Brain microvascular endothelial cell (primary cell): ENCODE results near the gene GPC5.

Source experiments
- DNase-seq: peaks from one replicate; pipeline ENCODE4 v3.0.0-alpha.2; 2020
- H3K27ac ChIP-seq: fragments of 250-450 bp; sonication (Bioruptor Pico); 2 replicates; pipeline ENCODE4 v1.5.1; 2020; ENCODE audit warnings: mild to moderate bottlenecking, moderate library complexity
- H3K27me3 ChIP-seq: fragments of 250-450 bp; sonication (Bioruptor Pico); replicated peaks from 2 replicates; pipeline ENCODE4 v1.5.1; 2020; ENCODE audit warnings: mild to moderate bottlenecking
- H3K36me3 ChIP-seq: fragments of 250-450 bp; sonication (Bioruptor Pico); replicated peaks from 2 replicates; pipeline ENCODE4 v1.5.1; 2020; ENCODE audit warnings: mild to moderate bottlenecking
- H3K4me3 ChIP-seq: 2 replicates; pipeline ENCODE4 v1.5.1; 2011; ENCODE audit warnings: low read depth, mild to moderate bottlenecking, control low read depth, low read length, moderate library complexity
- CTCF ChIP-seq: IDR thresholded peaks from 2 replicates; pipeline ENCODE4 v1.5.1; 2011; ENCODE audit warnings: low read depth, mild to moderate bottlenecking, moderate library complexity, low read length, control low read depth, inconsistent platforms; ENCODE audit errors: missing control alignments
- in situ Hi-C: cut with HindIII; loops from 2 replicates; pipeline ENCODE4 v1.10.0; 2017; ENCODE audit warnings: low sequenced_read_pairs, low pct_ligation_motif_present

GPC5 gene

GRCh38 chr13:91725646-91726045, 327.2 kb downstream of the GPC5 start:
- Histone ChIP-seq H3K27me3 (no peaks in the 10 kb centered on the region), H3K36me3 (no peaks in the 10 kb centered on the region), H3K27ac (no peak overlapping the region), H3K4me3 (no peak overlapping the region)
- in situ Hi-C loops = no loop called here
- TF ChIP-seq CTCF = no peak
- no peak for DNase-seq

GRCh38 chr13:91726671-91727070, 328.2 kb downstream of the GPC5 start:
- H3K27ac ChIP-seq = no peak overlapping the region
- DNase-seq = no peak
- H3K36me3 ChIP-seq = no peaks in the 10 kb centered on the region
- TF ChIP-seq CTCF = no peak
- in situ Hi-C loops = no loop called here
- no peaks in the 10 kb centered on the region for H3K27me3 ChIP-seq
- no peak overlapping the region for H3K4me3 ChIP-seq

GRCh38 chr13:91729859-91730258, 331.4 kb downstream of the GPC5 start:
- Histone ChIP-seq H3K4me3 (no peak overlapping the region), H3K36me3 (no peaks in the 10 kb centered on the region), H3K27ac (no peak overlapping the region), H3K27me3 (no peaks in the 10 kb centered on the region)
- TF ChIP-seq CTCF = no peak
- in situ Hi-C loops = no loop called here
- DNase-seq = no peak

- Histone ChIP-seq H3K27ac (no peak overlapping the region), H3K36me3 (no peaks in the 10 kb centered on the region), H3K4me3 (no peak overlapping the region), H3K27me3 (no peaks in the 10 kb centered on the region)
- DNase-seq = no peak
- TF ChIP-seq CTCF = no peak
- in situ Hi-C loops = no loop called here
Observed at GRCh38 chr13:91739751-91740150, 341.3 kb downstream of the GPC5 start.

GRCh38 chr13:91740756-91741155, 342.3 kb downstream of the GPC5 start:
- Histone ChIP-seq H3K4me3 (no peak overlapping the region), H3K36me3 (no peaks in the 10 kb centered on the region), H3K27ac (no peak overlapping the region), H3K27me3 (no peaks in the 10 kb centered on the region)
- in situ Hi-C loops = no loop called here
- DNase-seq = no peak
- TF ChIP-seq CTCF = no peak

GRCh38 chr13:91741925-91742324, 343.5 kb downstream of the GPC5 start:
- no peak for TF ChIP-seq CTCF
- DNase-seq = no peak
- Histone ChIP-seq H3K4me3 (no peak overlapping the region), H3K27me3 (no peaks in the 10 kb centered on the region), H3K27ac (no peak overlapping the region), H3K36me3 (no peaks in the 10 kb centered on the region)
- in situ Hi-C loops = no loop called here
